Activated T-cell treated with anti-CD3 and anti-CD28 coated beads, Interleukin-2, amount 50 U/mL, for 24 hours (primary cell): Measurements from ENCODE around the gene SPIN1.

Experiments
- DNase-seq: peaks from one replicate; pipeline ENCODE4 v3.0.0-alpha.2; 2020
- H3K27ac Mint-ChIP-seq: 2 replicates; pipeline ENCODE4 v1.8.0; 2020; ENCODE audit warnings: mild to moderate bottlenecking, mixed read lengths
- H3K27me3 Mint-ChIP-seq: 2 replicates; pipeline ENCODE4 v1.8.0; 2020; ENCODE audit warnings: mixed read lengths
- H3K36me3 Mint-ChIP-seq: 2 replicates; pipeline ENCODE4 v1.8.0; 2020; ENCODE audit warnings: low read depth, mixed read lengths
- H3K4me1 Mint-ChIP-seq: 2 replicates; pipeline ENCODE4 v1.8.0; 2020; ENCODE audit warnings: low read depth, mixed read lengths
- H3K4me3 Mint-ChIP-seq: 2 replicates; pipeline ENCODE4 v1.8.0; 2020; ENCODE audit warnings: mild to moderate bottlenecking, moderate library complexity, mixed read lengths
- H3K9me3 Mint-ChIP-seq: 2 replicates; pipeline ENCODE4 v1.8.0; 2020; ENCODE audit warnings: mixed read lengths

Gene SPIN1

DNA sequence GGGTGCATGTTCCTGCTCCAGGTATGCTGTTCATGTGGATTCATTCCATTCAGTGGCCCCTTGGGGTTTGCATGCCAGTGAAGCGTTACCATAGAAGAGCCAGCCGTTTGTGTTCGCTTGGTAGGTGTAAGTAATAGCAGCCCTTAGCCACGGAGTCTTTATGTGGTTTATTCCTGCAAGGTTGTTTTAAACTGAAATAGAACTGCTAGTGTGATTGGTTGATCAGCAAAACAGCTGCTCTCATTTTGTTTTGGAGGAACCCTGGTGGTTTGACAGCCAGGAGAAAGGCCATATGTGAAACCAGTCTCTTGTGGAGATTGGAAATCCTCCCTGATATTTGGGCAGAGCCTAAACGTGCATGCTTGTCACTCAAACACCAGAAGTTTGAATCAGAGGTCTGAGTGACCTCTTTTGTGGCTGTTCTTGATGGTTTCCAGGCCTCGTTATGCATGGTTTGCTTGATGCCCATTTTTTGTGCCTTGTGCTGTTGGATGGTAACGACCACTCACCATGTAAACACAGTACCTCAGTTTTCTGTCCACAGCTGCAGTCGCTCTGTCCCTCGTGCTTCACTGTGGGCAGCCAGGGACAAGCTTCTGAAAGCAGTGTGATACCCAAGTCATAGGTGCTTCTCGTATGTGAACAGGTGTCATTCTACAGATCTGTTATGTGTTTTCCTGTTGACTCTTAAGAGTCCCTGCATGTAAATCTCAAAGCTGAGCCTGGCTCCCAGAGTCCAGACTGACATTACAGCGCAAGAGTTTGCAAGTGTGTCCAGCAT, 88.4 kb downstream of the SPIN1 start:
- H3K36me3 Mint-ChIP-seq: peaks cover 40% of the 10 kb centered on the region
- peak overlapping the region; percentile 87 for H3K27ac Mint-ChIP-seq
- no peaks in the 10 kb centered on the region for H3K9me3 Mint-ChIP-seq
- H3K4me3 Mint-ChIP-seq: no peak overlapping the region
- DNase-seq: peak; percentile 43
- peaks cover 25% of the 10 kb centered on the region for H3K4me1 Mint-ChIP-seq
- H3K27me3 Mint-ChIP-seq: no peaks in the 10 kb centered on the region

DNA sequence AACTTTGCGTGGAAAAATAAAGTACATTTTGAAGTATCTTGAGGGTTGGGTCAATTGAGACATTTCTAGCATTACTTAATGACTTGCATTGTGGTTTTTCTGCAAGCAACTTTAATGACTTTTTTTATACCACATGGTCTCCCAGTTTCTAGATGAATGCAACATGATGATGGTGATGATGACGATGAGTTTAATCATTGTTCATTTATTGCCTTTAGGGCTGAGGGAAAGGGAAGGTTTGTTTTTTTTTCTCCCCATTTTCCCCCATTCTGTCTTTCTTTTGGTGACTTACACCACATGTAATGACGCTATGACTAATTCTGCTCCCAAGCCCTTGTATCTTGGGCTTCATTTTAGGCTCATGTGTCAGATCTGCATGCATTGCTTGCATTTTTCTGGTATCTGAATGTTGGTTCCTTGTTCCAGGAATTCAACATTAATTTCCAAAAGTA, 89.1 kb downstream of the SPIN1 start:
- H3K4me1 Mint-ChIP-seq: peaks cover 25% of the 10 kb centered on the region
- H3K4me3 Mint-ChIP-seq: no peak overlapping the region
- no peaks in the 10 kb centered on the region for H3K27me3 Mint-ChIP-seq
- H3K36me3 Mint-ChIP-seq: peaks cover 41% of the 10 kb centered on the region
- no peak for DNase-seq
- H3K9me3 Mint-ChIP-seq: no peaks in the 10 kb centered on the region
- peak overlapping the region; percentile 87 for H3K27ac Mint-ChIP-seq

DNA sequence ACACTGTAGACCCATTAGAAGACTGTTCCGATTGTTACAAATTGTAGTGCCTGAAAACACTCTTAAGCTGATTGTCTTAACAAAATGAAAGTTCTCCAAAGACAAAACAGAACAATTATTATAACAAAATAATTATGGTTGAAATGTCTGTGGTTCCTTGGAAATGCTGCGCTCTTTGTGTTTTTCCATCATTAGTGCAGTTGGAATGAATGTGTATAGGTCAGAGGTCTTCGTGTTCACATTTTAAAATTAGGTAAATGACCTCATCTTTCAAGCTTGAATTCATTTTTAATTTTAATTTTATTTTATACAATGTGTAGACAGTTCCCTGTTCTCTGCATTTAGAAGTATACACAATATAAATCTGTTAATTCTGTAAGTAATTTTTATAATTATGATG, 90.0 kb downstream of the SPIN1 start:
- DNase-seq: no peak
- H3K4me1 Mint-ChIP-seq: peaks cover 25% of the 10 kb centered on the region
- H3K27ac Mint-ChIP-seq: no peak overlapping the region
- peaks cover 42% of the 10 kb centered on the region for H3K36me3 Mint-ChIP-seq
- no peaks in the 10 kb centered on the region for H3K9me3 Mint-ChIP-seq
- no peaks in the 10 kb centered on the region for H3K27me3 Mint-ChIP-seq
- H3K4me3 Mint-ChIP-seq: no peak overlapping the region

DNA sequence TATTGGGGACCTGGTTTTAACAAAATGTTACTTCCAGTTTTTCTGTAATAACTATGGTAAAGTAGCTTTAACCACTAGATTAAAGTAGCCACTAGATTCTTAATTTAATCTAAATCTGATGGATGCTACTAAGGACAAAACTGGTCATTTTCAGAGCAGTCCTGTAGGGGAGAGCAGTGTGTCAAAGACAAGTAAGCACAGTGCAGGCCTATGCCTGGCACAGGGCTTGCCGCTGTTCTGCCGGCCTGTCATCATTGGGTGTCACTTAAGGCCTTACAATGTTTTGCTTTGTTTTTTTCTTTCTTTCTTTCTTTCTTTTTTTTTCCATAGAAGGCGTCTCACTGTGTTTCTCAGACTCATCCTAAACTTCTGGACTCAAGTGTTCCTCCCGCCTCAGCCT, 93.7 kb downstream of the SPIN1 start:
- no peak for DNase-seq
- no peak overlapping the region for H3K27ac Mint-ChIP-seq
- H3K36me3 Mint-ChIP-seq: peaks cover 13% of the 10 kb centered on the region
- H3K27me3 Mint-ChIP-seq: no peaks in the 10 kb centered on the region
- H3K4me3 Mint-ChIP-seq: no peak overlapping the region
- peaks cover 14% of the 10 kb centered on the region for H3K4me1 Mint-ChIP-seq
- no peaks in the 10 kb centered on the region for H3K9me3 Mint-ChIP-seq

DNA sequence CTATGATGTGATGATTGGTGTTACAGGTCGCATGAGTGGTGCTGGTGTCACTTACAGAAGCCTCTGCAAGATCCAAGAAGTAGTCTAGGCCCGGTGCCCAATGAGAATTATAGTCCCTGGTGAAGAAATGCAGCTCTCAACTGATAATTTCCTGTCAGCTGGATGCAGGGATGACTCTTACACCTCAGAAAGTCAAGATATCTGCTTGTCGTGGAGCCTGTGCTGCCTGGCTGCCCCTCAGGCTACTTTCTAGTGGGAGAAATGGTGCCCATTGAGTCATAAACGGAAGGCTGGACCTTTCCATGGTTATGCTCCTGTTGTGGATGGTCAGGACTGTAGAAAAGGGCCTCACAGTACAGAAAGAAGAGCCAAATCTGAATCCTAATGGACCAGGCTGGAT, 99.9 kb downstream of the SPIN1 start:
- no peaks in the 10 kb centered on the region for H3K4me1 Mint-ChIP-seq
- H3K27ac Mint-ChIP-seq: no peak overlapping the region
- H3K36me3 Mint-ChIP-seq: peaks cover 4% of the 10 kb centered on the region
- no peak overlapping the region for H3K4me3 Mint-ChIP-seq
- no peaks in the 10 kb centered on the region for H3K9me3 Mint-ChIP-seq
- no peaks in the 10 kb centered on the region for H3K27me3 Mint-ChIP-seq
- no peak for DNase-seq

DNA sequence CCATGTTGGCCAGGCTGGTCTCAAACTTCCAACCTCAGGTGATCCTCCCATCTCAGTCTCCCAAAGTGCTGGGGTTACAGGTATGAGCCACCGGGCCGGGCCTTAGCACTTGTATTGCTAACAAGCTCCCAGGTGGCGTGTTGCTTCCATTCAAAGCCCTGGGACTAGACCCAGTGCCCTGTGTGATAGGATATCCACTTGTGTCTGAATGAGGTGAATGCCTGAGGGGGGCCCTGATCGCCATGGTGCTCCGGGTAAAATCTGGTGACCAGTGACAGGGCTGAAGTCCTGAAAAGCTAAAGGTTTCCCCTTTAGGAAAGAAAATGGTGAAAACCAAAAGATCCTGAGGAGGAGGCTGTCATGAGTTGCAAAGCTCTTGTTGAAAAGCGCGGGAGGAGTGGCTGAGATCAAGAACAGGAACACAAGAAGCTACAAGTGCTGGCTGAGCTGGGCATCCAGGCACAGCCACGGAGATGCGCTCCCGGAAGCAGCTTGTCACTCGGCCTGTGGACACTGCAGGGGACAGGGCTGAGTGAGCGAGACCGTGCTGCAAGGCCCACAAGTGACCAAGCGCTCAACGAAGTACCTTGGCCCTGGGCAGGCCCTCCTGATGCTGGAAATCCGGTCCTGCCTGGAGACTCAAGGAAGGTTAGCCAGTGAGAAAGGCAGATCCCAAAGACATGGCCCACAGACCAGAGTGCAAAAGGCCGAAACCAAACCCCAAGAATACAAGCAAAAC, 106.9 kb downstream of the SPIN1 start:
- H3K27ac Mint-ChIP-seq: no peak overlapping the region
- no peaks in the 10 kb centered on the region for H3K9me3 Mint-ChIP-seq
- no peaks in the 10 kb centered on the region for H3K27me3 Mint-ChIP-seq
- no peaks in the 10 kb centered on the region for H3K4me1 Mint-ChIP-seq
- no peak overlapping the region for H3K4me3 Mint-ChIP-seq
- no peak for DNase-seq
- H3K36me3 Mint-ChIP-seq: no peaks in the 10 kb centered on the region

DNA sequence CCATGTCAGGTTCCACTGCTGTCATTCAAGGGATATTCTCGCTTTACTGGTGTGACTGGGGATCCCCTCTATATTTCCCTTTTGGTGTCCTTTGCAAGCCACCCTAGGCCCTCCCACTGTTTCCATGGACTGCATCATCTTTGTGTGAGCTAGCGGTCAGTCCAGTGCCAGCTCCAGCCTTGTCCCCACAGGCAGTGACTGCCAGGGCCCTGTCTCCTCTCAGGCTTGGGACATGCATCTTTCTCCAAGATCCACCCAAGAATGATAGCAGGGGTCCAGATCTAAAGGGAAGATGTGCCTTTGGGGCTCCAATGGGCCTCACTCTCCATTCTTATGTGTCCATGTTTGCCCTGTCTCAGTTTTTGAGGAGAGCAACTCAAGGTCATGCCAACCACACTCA, 109.0 kb downstream of the SPIN1 start:
- Mint-ChIP-seq H3K4me1 (no peaks in the 10 kb centered on the region), H3K4me3 (no peak overlapping the region)
- DNase-seq: no peak

DNA sequence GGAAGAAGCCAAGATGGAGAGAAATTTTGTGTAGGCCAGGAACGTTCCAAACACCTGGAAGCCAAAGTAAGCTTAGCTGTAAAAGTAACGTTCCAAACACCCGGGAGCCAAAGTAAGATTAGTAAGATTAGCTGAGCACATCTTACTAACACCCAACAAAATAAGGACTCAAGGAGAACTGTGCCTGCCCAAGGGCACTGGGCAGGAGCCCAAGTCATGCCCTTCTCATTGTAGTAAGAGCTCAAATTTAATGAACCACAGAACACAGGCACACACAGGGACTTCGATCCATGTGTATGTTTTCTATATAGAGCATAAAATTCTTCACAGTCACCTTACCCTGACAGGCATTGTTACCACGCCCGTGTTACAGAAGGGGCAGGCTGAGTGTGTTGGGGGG, 110.6 kb downstream of the SPIN1 start:
- Mint-ChIP-seq H3K4me3 (no peak overlapping the region), H3K27ac (no peak overlapping the region), H3K36me3 (no peaks in the 10 kb centered on the region), H3K27me3 (no peaks in the 10 kb centered on the region), H3K9me3 (no peaks in the 10 kb centered on the region), H3K4me1 (no peaks in the 10 kb centered on the region)
- DNase-seq: no peak

More for the DNA sequence above, 109.0 kb downstream of the SPIN1 start:
- no peak overlapping the region for H3K27ac Mint-ChIP-seq
- H3K36me3 Mint-ChIP-seq: no peaks in the 10 kb centered on the region
- H3K27me3 Mint-ChIP-seq: no peaks in the 10 kb centered on the region
- H3K9me3 Mint-ChIP-seq: no peaks in the 10 kb centered on the region

DNA sequence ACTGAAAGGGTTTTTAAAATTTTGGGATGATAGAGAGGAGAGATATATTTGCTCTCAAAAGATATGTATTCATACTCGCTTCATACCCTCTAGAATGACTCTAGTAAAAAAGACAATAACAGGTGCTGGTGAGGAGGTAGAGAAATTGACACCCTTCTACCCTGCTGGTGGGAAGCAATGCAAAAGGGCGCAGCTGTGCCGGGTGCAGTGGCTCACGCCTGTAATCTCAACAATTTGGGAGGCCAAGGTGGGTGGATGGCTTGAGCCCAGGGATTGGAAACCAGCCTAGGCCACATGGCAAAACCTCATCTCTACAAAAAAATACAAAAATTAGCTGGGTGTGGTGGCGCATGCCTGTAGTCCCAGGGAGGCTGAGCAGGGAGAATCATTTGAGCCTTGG, 112.8 kb downstream of the SPIN1 start:
- Mint-ChIP-seq H3K9me3 (no peaks in the 10 kb centered on the region), H3K27ac (no peak overlapping the region), H3K36me3 (no peaks in the 10 kb centered on the region), H3K27me3 (peaks cover 4% of the 10 kb centered on the region), H3K4me1 (no peaks in the 10 kb centered on the region), H3K4me3 (no peak overlapping the region)
- DNase-seq: no peak

DNA sequence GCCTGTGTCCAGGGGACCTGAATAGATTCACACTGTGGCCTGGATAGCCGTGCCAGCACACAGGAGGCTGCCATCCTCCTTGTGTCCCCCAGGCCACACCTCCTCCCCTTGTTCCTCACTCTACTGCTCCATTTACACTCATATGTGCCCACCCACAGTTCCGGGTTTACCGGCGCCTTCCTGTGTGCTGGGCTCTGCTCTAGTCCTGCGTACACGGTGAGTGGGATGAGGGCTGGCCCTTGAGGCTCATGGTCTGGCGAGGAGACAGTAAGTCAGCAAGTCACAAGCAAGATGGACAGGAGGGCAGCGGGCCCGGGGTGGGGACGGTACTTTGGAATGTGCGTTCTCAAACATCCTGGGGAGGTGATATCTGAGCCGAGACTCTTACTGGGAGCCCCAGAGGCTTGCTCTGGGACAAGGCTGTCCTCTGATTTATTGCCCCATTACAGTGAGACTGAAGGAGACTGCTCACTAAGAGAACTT, 114.3 kb downstream of the SPIN1 start:
- Mint-ChIP-seq H3K27me3 (peaks cover 4% of the 10 kb centered on the region), H3K9me3 (no peaks in the 10 kb centered on the region), H3K36me3 (no peaks in the 10 kb centered on the region), H3K4me1 (no peaks in the 10 kb centered on the region), H3K27ac (no peak overlapping the region), H3K4me3 (no peak overlapping the region)
- DNase-seq: no peak

DNA sequence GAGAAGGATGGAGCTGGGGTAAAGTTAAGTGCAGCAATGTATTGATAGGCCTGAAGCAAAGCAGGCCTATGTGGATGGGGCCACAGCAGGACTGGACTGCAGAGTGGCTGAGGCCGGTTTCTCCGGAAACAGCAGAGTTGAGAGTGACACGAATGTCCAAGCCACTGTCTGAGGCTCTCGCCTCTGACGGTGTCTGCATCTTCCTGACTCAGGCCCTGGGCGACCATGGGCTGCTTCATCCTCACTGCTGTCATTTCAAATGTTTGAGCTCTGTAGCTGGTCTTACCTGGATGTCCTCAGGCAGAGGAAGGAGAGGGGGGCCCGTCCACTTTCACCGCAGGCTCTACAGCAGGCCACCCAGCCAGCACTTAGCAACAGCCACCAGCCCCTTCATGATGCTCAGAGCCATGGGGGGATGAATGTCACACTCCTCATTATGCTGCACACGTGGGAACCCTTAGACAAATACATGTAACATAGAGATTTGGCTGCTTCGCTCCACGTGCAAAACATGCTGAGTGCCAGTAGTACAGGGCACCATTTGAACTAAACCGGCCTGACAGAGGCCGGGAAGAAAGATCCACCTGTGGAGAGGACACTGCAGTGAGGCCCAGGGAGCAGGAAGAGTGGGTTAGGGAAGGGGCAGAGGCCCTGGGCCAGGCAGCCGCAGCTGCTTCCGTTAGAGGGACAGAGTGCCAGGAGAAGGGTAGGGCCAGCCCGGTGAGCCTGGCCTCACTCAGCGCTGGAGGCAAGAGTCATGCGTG, 115.0 kb downstream of the SPIN1 start:
- H3K4me3 Mint-ChIP-seq: no peak overlapping the region

DNA sequence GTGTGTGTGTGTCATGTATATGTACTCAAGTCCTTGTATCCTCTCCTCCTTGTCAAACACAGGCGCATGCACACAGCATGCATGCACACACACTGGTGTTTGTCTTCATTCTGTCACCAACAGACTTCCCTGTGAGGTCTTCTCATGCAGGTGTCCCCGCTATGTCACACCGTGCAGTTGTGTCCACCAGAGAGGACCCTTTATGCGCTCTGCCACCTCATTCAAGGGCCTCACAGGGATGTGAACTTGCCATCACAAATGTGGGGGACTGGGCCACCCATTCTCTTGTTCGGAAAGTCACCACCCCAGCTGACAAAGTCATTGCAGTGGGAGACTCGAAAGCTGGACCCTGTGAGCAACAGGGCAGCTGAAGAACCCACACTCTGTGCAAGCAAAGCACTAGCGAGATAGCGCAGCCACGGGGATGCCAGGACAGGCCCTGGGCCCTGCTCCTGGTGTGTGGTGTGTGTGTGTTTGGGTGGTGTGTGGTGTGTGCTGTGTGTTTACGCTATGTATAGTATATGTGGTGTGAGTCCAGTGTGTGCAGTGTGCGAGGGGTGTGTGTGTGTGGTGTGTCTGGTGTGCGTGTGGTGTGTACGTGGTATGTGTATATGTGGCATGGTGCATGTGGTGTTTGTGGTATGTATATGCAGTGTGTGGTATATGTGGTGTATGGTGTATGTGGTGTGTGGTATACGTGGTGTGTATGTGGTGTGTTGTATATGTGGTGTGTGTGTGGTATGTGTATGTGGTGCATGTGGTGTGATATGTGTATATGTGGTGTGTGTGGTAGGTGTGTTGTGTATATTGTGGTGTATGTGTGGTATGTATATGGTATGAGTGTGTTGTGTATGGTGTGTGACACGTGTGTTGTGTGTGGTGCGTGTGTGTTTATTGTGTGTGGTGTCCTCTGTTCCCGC, 115.9 kb downstream of the SPIN1 start:
- Mint-ChIP-seq H3K27me3 (peaks cover 4% of the 10 kb centered on the region), H3K4me1 (no peaks in the 10 kb centered on the region), H3K4me3 (no peak overlapping the region), H3K36me3 (no peaks in the 10 kb centered on the region), H3K27ac (no peak overlapping the region), H3K9me3 (no peaks in the 10 kb centered on the region)
- DNase-seq: no peak

More for the DNA sequence above, 115.0 kb downstream of the SPIN1 start:
- H3K27ac Mint-ChIP-seq: no peak overlapping the region
- H3K27me3 Mint-ChIP-seq: peaks cover 4% of the 10 kb centered on the region
- DNase-seq: no peak
- no peaks in the 10 kb centered on the region for H3K36me3 Mint-ChIP-seq
- no peaks in the 10 kb centered on the region for H3K4me1 Mint-ChIP-seq
- H3K9me3 Mint-ChIP-seq: no peaks in the 10 kb centered on the region

DNA sequence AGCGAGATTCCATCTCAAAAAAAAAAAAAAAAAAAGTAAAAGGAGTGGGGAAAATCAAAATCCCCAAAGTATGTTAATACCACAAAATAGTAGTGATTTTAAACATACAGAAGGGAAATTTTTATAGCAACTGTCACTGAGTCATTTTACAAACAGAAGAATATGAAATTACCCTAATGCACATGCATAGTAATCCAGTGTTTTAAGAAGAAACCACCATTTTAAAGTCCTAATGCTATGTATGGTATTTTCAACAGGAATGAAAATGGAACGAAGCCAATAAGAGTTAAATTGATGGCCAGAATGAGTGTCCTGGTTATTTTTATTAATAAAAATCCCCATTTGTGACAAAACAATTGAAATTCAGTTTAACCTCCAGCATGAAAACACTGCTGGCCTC, 120.1 kb downstream of the SPIN1 start:
- no peak overlapping the region for H3K4me3 Mint-ChIP-seq
- H3K9me3 Mint-ChIP-seq: no peaks in the 10 kb centered on the region
- no peak for DNase-seq
- H3K27ac Mint-ChIP-seq: no peak overlapping the region
- no peaks in the 10 kb centered on the region for H3K36me3 Mint-ChIP-seq
- H3K4me1 Mint-ChIP-seq: no peaks in the 10 kb centered on the region
- peaks cover 4% of the 10 kb centered on the region for H3K27me3 Mint-ChIP-seq

DNA sequence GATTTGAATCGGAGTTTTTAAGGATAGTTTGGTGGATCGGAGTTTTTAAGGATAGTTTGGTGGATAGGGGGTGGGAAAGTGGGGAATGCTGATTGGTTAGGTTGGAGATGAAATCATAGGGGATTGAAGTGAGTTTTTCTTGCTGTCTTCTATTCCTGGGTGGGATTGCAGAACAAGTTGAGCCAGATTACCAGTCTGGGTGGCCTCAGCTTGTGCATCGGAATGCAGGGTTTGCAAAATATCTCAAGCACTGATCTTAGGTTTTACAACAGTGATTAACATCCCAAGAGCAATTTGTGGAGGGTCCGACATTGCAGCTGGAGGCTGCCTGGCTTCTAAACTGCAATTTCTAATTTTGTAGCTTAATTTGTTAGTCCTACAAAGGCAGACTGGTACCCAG, 123.7 kb downstream of the SPIN1 start:
- H3K9me3 Mint-ChIP-seq: peaks cover 4% of the 10 kb centered on the region
- no peak overlapping the region for H3K27ac Mint-ChIP-seq
- no peaks in the 10 kb centered on the region for H3K36me3 Mint-ChIP-seq
- H3K27me3 Mint-ChIP-seq: no peaks in the 10 kb centered on the region
- H3K4me1 Mint-ChIP-seq: no peaks in the 10 kb centered on the region
- DNase-seq: no peak
- H3K4me3 Mint-ChIP-seq: no peak overlapping the region
